Hepatocyte (in vitro differentiated cells): Measurements from ENCODE around the gene TMC6. TPM values are rescaled to one million over a fixed set of nuclear protein-coding genes. Genes with fewer than 3 reads are reported as not detected.
A peak's percentile ranks its signal among the peaks of the same experiment; 100 is the strongest.

Experiments
- DNase-seq: peaks from one replicate; pipeline ENCODE4 v3.0.0-alpha.2; 2016; ENCODE audit warnings: low spot score
- H2AFZ ChIP-seq: fragments of 200-600 bp; sonication (generic); 2 replicates; pipeline ENCODE4 v1.6.0; 2016; ENCODE audit warnings: antibody characterized with exemption, mild to moderate bottlenecking
- H3K27ac ChIP-seq: fragments of 200-600 bp; sonication (generic); 2 replicates; pipeline ENCODE4 v1.5.1; 2016; ENCODE audit warnings: mild to moderate bottlenecking
- H3K27me3 ChIP-seq: fragments of 200-600 bp; sonication (generic); 2 replicates; pipeline ENCODE4 v1.6.1; 2016
- H3K36me3 ChIP-seq: fragments of 200-600 bp; sonication (generic); replicated peaks from 2 replicates; pipeline ENCODE4 v1.5.1; 2016; ENCODE audit warnings: low read depth; ENCODE audit not compliant: insufficient read depth
- H3K4me1 ChIP-seq: fragments of 200-600 bp; sonication (generic); 2 replicates; pipeline ENCODE4 v1.5.1; 2016; ENCODE audit warnings: mild to moderate bottlenecking, moderate library complexity; ENCODE audit not compliant: insufficient read depth
- H3K4me2 ChIP-seq: fragments of 200-600 bp; sonication (generic); 2 replicates; pipeline ENCODE4 v1.6.0; 2016
- H3K4me3 ChIP-seq: fragments of 200-600 bp; sonication (generic); 2 replicates; pipeline ENCODE4 v1.5.1; 2016; ENCODE audit warnings: mild to moderate bottlenecking
- H3K79me2 ChIP-seq: fragments of 200-600 bp; sonication (generic); 2 replicates; pipeline ENCODE4 v1.6.0; 2017; ENCODE audit warnings: mild to moderate bottlenecking
- H3K9me2 ChIP-seq: fragments of 200-600 bp; sonication (generic); replicated peaks from 2 replicates; pipeline ENCODE4 v1.6.0; 2017; ENCODE audit warnings: mild to moderate bottlenecking; ENCODE audit not compliant: insufficient read depth
- H3K9me3 ChIP-seq: fragments of 200-600 bp; sonication (generic); 2 replicates; pipeline ENCODE4 v1.5.1; 2016; ENCODE audit warnings: low read depth, mild to moderate bottlenecking
- H4K20me1 ChIP-seq: fragments of 200-600 bp; sonication (generic); 2 replicates; pipeline ENCODE4 v1.6.0; 2016; ENCODE audit warnings: mild to moderate bottlenecking; ENCODE audit not compliant: insufficient read depth, poor library complexity, severe bottlenecking
- EZH2 ChIP-seq: fragments of 200-600 bp; sonication (generic); IDR thresholded peaks from 2 replicates; pipeline ENCODE4 v1.6.1; 2016; ENCODE audit warnings: antibody characterized with exemption, mild to moderate bottlenecking, borderline replicate concordance
- EZH2phosphoT487 ChIP-seq: fragments of 200-600 bp; sonication (generic); IDR thresholded peaks from one replicate; pipeline ENCODE4 v1.6.1; 2018; ENCODE audit warnings: antibody characterized with exemption, mild to moderate bottlenecking, low read depth, moderate library complexity; ENCODE audit not compliant: unreplicated experiment, severe bottlenecking
- WGBS: methylation state at CpG from one replicate; pipeline ENCODE4 v1.1.6; 2016; ENCODE audit warnings: low lambda C conversion rate; ENCODE audit errors: missing lambda C conversion rate; 5-methylcytosine and 5-hydroxymethylcytosine counted together
- polyA plus RNA-seq: library from polyadenylated mRNA; unstranded; fragments of >200 nt; fragmentation: Nextera tagmentation; extraction: Ambion mirVana; gene quantifications from 2 replicates; pipeline ENCODE4 v1.2.1, GENCODE V29; 2016
- total RNA-seq: library from RNA; depleted of rRNA; stranded (reverse); fragments of >200 nt; gene quantifications from 2 replicates; pipeline ENCODE4 v1.2.3, GENCODE V29; 2014
- TF ChIP-seq, protein P1 (sequence below): fragments of 200-600 bp; sonication (generic); IDR thresholded peaks from 2 replicates; pipeline ENCODE4 v1.5.1; 2016; ENCODE audit warnings: antibody characterized with exemption, mild to moderate bottlenecking; ENCODE audit not compliant: poor library complexity

TMC6 gene
- total and polyA plus RNA-seq, 2 experiments from 2014 or later = 26.7 to 57.9 TPM

DNA sequence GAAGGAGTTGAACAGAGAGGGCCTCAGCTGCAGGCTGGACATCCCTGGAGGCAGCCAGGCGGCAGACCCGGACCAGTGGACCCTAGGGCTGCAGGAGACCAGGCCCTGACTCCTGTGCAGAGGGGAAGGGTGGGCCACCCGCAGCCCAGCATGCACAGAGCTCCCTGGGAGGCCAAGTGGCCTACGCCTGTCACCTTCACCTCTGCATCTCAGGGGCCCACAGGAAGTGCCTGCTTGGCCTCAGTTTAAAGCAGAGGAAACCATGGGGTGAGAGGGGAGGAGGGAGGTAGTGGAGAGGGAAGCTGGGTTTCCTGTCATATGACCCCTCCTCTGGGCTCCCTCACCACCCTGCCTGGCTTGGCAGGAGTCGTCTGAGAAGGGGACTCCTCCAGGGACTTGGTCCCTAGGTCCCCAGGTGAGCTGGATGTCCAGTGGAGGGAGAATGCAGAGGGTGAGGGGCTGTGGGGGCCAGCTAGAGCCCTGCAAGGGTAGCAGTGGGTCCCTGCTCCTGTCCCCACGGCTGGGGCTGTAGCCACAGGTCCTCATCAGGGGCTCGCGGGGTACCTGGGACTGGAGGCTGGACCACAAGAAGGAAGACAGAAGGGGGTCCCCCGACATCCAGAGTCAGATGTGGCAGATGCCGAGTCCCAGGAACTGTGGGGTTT lies 2.0 kb upstream of the TMC6 start, which contains the start of gene TMC8:
Gene TMC8 (plus strand): TSS at position 335 of the 665 bp plus-strand sequence. CDS start 818 bp downstream, outside the sequence.
- Histone ChIP-seq H3K27me3 (peaks cover 11% of the 10 kb centered on the region), H3K27ac (no peak within 1 kb of the TSS), H4K20me1 (no peaks in the 10 kb centered on the region), H3K36me3 (no peaks in the 10 kb centered on the region), H3K4me3 (no peak within 1 kb of the TSS), H3K4me2 (peak within 1 kb of the TSS; percentile 87), H3K9me3 (no peaks in the 10 kb centered on the region), H2AFZ (no peak within 1 kb of the TSS), H3K79me2 (peaks cover 3% of the 10 kb centered on the region), H3K9me2 (no peaks in the 10 kb centered on the region), H3K4me1 (peaks cover 23% of the 10 kb centered on the region)
- DNase-seq = no peak
- TF ChIP-seq EZH2phosphoT487 (no peak), EZH2 (no peak)
- TF ChIP-seq, protein P1, sequence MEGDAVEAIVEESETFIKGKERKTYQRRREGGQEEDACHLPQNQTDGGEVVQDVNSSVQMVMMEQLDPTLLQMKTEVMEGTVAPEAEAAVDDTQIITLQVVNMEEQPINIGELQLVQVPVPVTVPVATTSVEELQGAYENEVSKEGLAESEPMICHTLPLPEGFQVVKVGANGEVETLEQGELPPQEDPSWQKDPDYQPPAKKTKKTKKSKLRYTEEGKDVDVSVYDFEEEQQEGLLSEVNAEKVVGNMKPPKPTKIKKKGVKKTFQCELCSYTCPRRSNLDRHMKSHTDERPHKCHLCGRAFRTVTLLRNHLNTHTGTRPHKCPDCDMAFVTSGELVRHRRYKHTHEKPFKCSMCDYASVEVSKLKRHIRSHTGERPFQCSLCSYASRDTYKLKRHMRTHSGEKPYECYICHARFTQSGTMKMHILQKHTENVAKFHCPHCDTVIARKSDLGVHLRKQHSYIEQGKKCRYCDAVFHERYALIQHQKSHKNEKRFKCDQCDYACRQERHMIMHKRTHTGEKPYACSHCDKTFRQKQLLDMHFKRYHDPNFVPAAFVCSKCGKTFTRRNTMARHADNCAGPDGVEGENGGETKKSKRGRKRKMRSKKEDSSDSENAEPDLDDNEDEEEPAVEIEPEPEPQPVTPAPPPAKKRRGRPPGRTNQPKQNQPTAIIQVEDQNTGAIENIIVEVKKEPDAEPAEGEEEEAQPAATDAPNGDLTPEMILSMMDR = no peak
- 84% methylated on average over 10 of the region's 10 CpGs for WGBS

DNA sequence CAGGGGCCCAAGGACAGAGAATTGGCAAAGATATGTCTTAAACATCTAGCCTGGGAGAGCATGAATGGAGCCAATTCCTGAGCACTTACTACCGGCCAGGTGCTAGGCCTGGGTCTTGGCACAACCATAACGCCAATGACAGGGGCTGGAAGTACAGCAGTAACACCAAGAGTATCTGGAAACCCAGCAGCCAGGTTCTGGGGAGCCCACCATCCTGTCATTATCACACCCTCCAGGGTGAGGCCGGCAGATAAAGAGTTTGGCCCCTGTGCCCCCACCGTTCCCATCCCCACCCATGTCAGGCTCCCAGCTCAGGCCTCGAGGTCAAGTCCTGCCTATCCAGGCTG lies 1.5 kb upstream of the TMC6 start:
- Histone ChIP-seq H3K27ac (no peak overlapping the region), H2AFZ (no peak overlapping the region), H3K36me3 (no peaks in the 10 kb centered on the region), H3K4me1 (peaks cover 23% of the 10 kb centered on the region), H3K27me3 (peaks cover 11% of the 10 kb centered on the region), H4K20me1 (no peaks in the 10 kb centered on the region), H3K9me2 (no peaks in the 10 kb centered on the region), H3K79me2 (peaks cover 3% of the 10 kb centered on the region), H3K9me3 (no peaks in the 10 kb centered on the region), H3K4me2 (no peak overlapping the region), H3K4me3 (no peak overlapping the region)
- TF ChIP-seq, protein P1 = no peak
- no peak for TF ChIP-seq EZH2
- no peak for TF ChIP-seq EZH2phosphoT487
- no peak for DNase-seq
- 66% methylated on average over 3 of the region's 5 CpGs for WGBS

DNA sequence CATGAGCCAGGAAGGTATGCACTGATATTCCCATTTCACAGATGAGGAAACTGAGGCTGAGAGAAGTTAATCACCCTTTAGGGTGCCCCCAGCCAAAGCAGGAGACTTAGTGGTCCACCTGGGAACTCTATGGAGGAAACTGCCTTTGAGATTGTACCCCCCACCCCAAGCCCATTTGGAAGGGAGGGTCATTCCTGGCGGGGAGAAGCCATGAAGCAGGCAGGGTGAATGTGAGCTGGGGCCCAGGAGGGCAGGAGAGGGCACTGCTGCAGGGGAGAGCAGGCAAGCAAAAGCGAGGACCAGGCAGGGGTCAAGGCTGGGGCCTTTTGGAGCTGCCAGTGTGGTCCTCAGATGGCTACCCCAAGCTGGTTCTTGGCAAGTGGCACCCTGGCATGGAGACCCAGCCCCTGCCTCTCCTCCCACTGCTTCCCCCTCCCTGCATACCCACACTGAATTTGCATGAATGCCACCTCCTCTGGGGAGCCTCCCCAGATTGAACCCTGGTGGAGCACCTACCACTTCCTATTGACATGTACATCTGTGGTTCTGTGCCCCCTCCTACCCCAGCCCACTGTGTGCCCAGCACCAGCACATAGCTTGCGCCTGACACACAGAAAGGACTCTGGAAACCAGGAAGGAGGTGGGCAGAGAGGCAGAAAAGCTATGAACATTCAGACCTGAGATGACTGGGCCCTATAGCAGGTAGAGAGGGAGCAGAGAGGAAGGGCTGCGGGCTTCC lies 965 bp upstream of the TMC6 start:
- peak overlapping the region; percentile 100 for H3K4me2 ChIP-seq
- H3K9me3 ChIP-seq = no peaks in the 10 kb centered on the region
- peaks cover 23% of the 10 kb centered on the region for H3K4me1 ChIP-seq
- DNase-seq = no peak
- no peak overlapping the region for H3K4me3 ChIP-seq
- no peaks in the 10 kb centered on the region for H3K9me2 ChIP-seq
- no peak overlapping the region for H2AFZ ChIP-seq
- TF ChIP-seq EZH2 = no peak
- TF ChIP-seq, protein P1 = no peak
- no peak for TF ChIP-seq EZH2phosphoT487
- peaks cover 3% of the 10 kb centered on the region for H3K79me2 ChIP-seq
- no peaks in the 10 kb centered on the region for H3K36me3 ChIP-seq
- H3K27me3 ChIP-seq = peaks cover 11% of the 10 kb centered on the region
- H3K27ac ChIP-seq = peak overlapping the region; percentile 52
- WGBS = 94% methylated on average over 4 of the region's 4 CpGs
- H4K20me1 ChIP-seq = no peaks in the 10 kb centered on the region
